Measurements from ENCODE around the gene ADIPOR2.
"Not testable (repeated sequence)": the region's sequence is repeated elsewhere in the genome, so short reads cannot be mapped to it uniquely, and the experiment has no call there.

Gene ADIPOR2

GRCh38 chr12:1705774-1706631, 15.1 kb downstream of the ADIPOR2 start:
- DNase-seq = no peak

- no peak for DNase-seq
Measured at GRCh38 chr12:1706632-1706980, 15.7 kb downstream of the ADIPOR2 start.

GRCh38 chr12:1707051-1707450, 16.2 kb downstream of the ADIPOR2 start:
- no peak for DNase-seq

GRCh38 chr12:1709968-1710367, 19.1 kb downstream of the ADIPOR2 start:
- DNase-seq = not testable (repeated sequence)

GRCh38 chr12:1710870-1711269, 20.0 kb downstream of the ADIPOR2 start:
- not testable (repeated sequence) for DNase-seq

- DNase-seq = not testable (repeated sequence)
Measured at GRCh38 chr12:1711536-1712211, 20.8 kb downstream of the ADIPOR2 start.

- DNase-seq = not testable (repeated sequence)
Measured at GRCh38 chr12:1712305-1712704, 21.4 kb downstream of the ADIPOR2 start.

- not testable (repeated sequence) for DNase-seq
Measured at GRCh38 chr12:1712852-1713251, 22.0 kb downstream of the ADIPOR2 start.

- not testable (repeated sequence) for DNase-seq
Measured at GRCh38 chr12:1713783-1714348, 23.0 kb downstream of the ADIPOR2 start.

- not testable (repeated sequence) for DNase-seq
Measured at GRCh38 chr12:1715459-1715858, 24.6 kb downstream of the ADIPOR2 start.

- no peak for DNase-seq
Measured at GRCh38 chr12:1716215-1716862, 25.5 kb downstream of the ADIPOR2 start.

- DNase-seq = no peak
Measured at GRCh38 chr12:1716911-1717310, 26.0 kb downstream of the ADIPOR2 start.

GRCh38 chr12:1719139-1719538, 28.3 kb downstream of the ADIPOR2 start:
- no peak for DNase-seq

GRCh38 chr12:1720494-1720893, 29.6 kb downstream of the ADIPOR2 start:
- no peak for DNase-seq

- DNase-seq = no peak
Measured at GRCh38 chr12:1723721-1724120, 32.9 kb downstream of the ADIPOR2 start.

- no peak for DNase-seq
Measured at GRCh38 chr12:1724250-1724649, 33.4 kb downstream of the ADIPOR2 start.

- no peak for DNase-seq
Measured at GRCh38 chr12:1726753-1727152, 35.9 kb downstream of the ADIPOR2 start.

- no peak for DNase-seq
Measured at GRCh38 chr12:1728824-1729223, 38.0 kb downstream of the ADIPOR2 start.

GRCh38 chr12:1731019-1731687, 40.3 kb downstream of the ADIPOR2 start:
- no peak for DNase-seq

GRCh38 chr12:1731688-1732078, 40.8 kb downstream of the ADIPOR2 start:
- DNase-seq = not testable (repeated sequence)

GRCh38 chr12:1732914-1733313, 42.0 kb downstream of the ADIPOR2 start:
- DNase-seq = no peak

- not testable (repeated sequence) for DNase-seq
Measured at GRCh38 chr12:1733712-1734111, 42.8 kb downstream of the ADIPOR2 start.
